H1 (cell line): ENCODE measurements around the gene GRM4. TPM values are rescaled to one million over a fixed set of nuclear protein-coding genes. Genes with fewer than 3 reads are reported as not detected.

ENCODE experiments used
- CTCF ChIA-PET: fragments of 300-600 bp; sonication (Branson Sonifier 250); formaldehyde crosslinking; loops from one replicate; lab custom pipeline; 2021; ENCODE audit not compliant: partially characterized antibody; lab: Charles Lee
- POLR2A ChIA-PET: fragments of 300-600 bp; sonication (Branson Sonifier 250); formaldehyde crosslinking; loops from one replicate; lab custom pipeline; 2021; ENCODE audit warnings: inconsistent platforms; ENCODE audit not compliant: partially characterized antibody; lab: Charles Lee
- DNase-seq, 2 experiments: peaks; one replicate each; pipeline versions ENCODE4 v3.0.0 to v3.0.0-alpha.2; 2010 to 2022; ENCODE audit warnings: low spot score in 2 of 2, low read depth in 1 of 2, mixed read lengths in 1 of 2
- FAIRE-seq: peaks from 2 replicates; lab custom pipeline; 2011; peaks lifted over from hg19 to GRCh38; lab: Jason Lieb, UNC
- H2AFZ ChIP-seq: 2 replicates; pipeline ENCODE4 v1.8.1; 2012; ENCODE audit warnings: low read length, inconsistent platforms
- H2AK5ac ChIP-seq: 2 replicates; pipeline ENCODE4 v1.6.1; 2013; ENCODE audit warnings: low read depth, low read length
- H2BK120ac ChIP-seq: replicated peaks from 2 replicates; pipeline ENCODE3; 2013; ENCODE audit warnings: low read depth, low read length, inconsistent platforms
- H2BK12ac ChIP-seq: 2 replicates; pipeline ENCODE4 v1.6.1; 2013; ENCODE audit warnings: low read depth, low read length
- H2BK15ac ChIP-seq: 2 replicates; pipeline ENCODE4 v1.6.1; 2013; ENCODE audit warnings: low read length
- H2BK20ac ChIP-seq: 2 replicates; pipeline ENCODE4 v1.6.1; 2013; ENCODE audit warnings: low read length
- H2BK5ac ChIP-seq: 2 replicates; pipeline ENCODE4 v1.6.1; 2013; ENCODE audit warnings: low read depth, low read length
- H3K14ac ChIP-seq: 2 replicates; pipeline ENCODE4 v1.6.1; 2013; ENCODE audit warnings: inconsistent platforms; ENCODE audit not compliant: insufficient read length
- H3K18ac ChIP-seq: 2 replicates; pipeline ENCODE4 v1.6.1; 2013; ENCODE audit warnings: low read length; ENCODE audit errors: extremely low read depth
- H3K23ac ChIP-seq: 2 replicates; pipeline ENCODE4 v1.6.1; 2013; ENCODE audit warnings: inconsistent platforms; ENCODE audit not compliant: insufficient read length
- H3K23me2 ChIP-seq: 2 replicates; pipeline ENCODE4 v1.6.1; 2013; ENCODE audit warnings: low read depth, low read length
- H3K27ac ChIP-seq: 2 replicates; pipeline ENCODE4 v1.6.1; 2011; ENCODE audit warnings: low read depth, low read length, inconsistent platforms
- H3K27me3 ChIP-seq, 4 experiments: replicated peaks in 1 of 4; 1 replicate in 1 of 4; 2 replicates in 3 of 4; pipeline versions ENCODE4 v1.6.1 to v1.8.1; 2011 to 2013; ENCODE audit warnings: low read length in 3 of 4, mild to moderate bottlenecking in 3 of 4, inconsistent platforms in 2 of 4, mixed read lengths in 2 of 4, moderate library complexity in 1 of 4; ENCODE audit not compliant: control insufficient read depth in 3 of 4, insufficient read depth in 3 of 4; ENCODE audit errors: extremely low read depth in 1 of 4
- H3K36me3 ChIP-seq, 4 experiments: 2 replicates each; pipeline versions ENCODE4 v1.6.1 to v1.8.1; 2011 to 2013; ENCODE audit warnings: mild to moderate bottlenecking in 4 of 4, low read length in 3 of 4, moderate library complexity in 2 of 4, control low read depth in 1 of 4, inconsistent platforms in 1 of 4; ENCODE audit not compliant: insufficient read depth in 4 of 4, control insufficient read depth in 2 of 4
- H3K4ac ChIP-seq: replicated peaks from 2 replicates; pipeline ENCODE3; 2013; ENCODE audit warnings: low read length, low read depth, mixed read lengths, inconsistent platforms; ENCODE audit not compliant: insufficient read length
- H3K4me1 ChIP-seq, 4 experiments: replicated peaks in 1 of 4; 1 replicate in 1 of 4; 2 replicates in 3 of 4; pipeline versions ENCODE4 v1.6.1 to v1.8.1; 2011 to 2013; ENCODE audit warnings: low read length in 3 of 4, inconsistent platforms in 2 of 4, mixed read lengths in 1 of 4; ENCODE audit not compliant: insufficient read depth in 4 of 4, control insufficient read depth in 3 of 4
- H3K4me2 ChIP-seq, 2 experiments: 2 replicates each; pipeline versions ENCODE4 v1.6.1 to v1.8.1; 2011 to 2013; ENCODE audit warnings: low read depth in 2 of 2, low read length in 2 of 2, control low read depth in 1 of 2, inconsistent platforms in 1 of 2, mild to moderate bottlenecking in 1 of 2; ENCODE audit not compliant: insufficient read depth in 1 of 2
- H3K4me3 ChIP-seq, 4 experiments: fragments of 200-600, 300-600 bp in 1 of 4; sonication (generic), shearing (Covaris generic), sonication (Bioruptor Twin) in 1 of 4; 2 replicates each; pipeline versions ENCODE4 v1.5.1 to v1.8.1; 2011 to 2016; ENCODE audit warnings: low read length in 4 of 4, low read depth in 3 of 4, control low read depth in 2 of 4, inconsistent platforms in 2 of 4, mild to moderate bottlenecking in 2 of 4, mixed read lengths in 1 of 4, moderate library complexity in 1 of 4; ENCODE audit not compliant: insufficient read depth in 2 of 4; ENCODE audit errors: extremely low read depth in 1 of 4
- H3K56ac ChIP-seq: replicated peaks from 2 replicates; pipeline ENCODE3; 2013; ENCODE audit warnings: low read depth, mild to moderate bottlenecking, mixed read lengths, low read length, inconsistent platforms; ENCODE audit not compliant: insufficient read length
- H3K79me1 ChIP-seq: 2 replicates; pipeline ENCODE4 v1.6.1; 2013; ENCODE audit warnings: low read depth, low read length, control low read depth
- H3K79me2 ChIP-seq, 2 experiments: 2 replicates each; pipeline versions ENCODE4 v1.6.1 to v1.8.1; 2012 to 2013; ENCODE audit warnings: low read length in 2 of 2, mild to moderate bottlenecking in 2 of 2, inconsistent platforms in 1 of 2; ENCODE audit not compliant: insufficient read depth in 2 of 2, control insufficient read depth in 1 of 2
- H3K9ac ChIP-seq, 4 experiments: replicated peaks in 1 of 4; 1 replicate in 1 of 4; 2 replicates in 3 of 4; pipeline versions ENCODE4 v1.6.1 to v1.8.1; 2011 to 2013; ENCODE audit warnings: low read depth in 3 of 4, low read length in 3 of 4, control low read depth in 2 of 4, mild to moderate bottlenecking in 2 of 4, moderate library complexity in 2 of 4, inconsistent platforms in 1 of 4; ENCODE audit errors: extremely low read depth in 1 of 4
- H3K9me3 ChIP-seq, 2 experiments: 2 replicates each; pipeline versions ENCODE4 v1.6.1 to v1.8.1; 2012 to 2013; ENCODE audit warnings: mild to moderate bottlenecking in 2 of 2, moderate library complexity in 2 of 2, control low read depth in 1 of 2, inconsistent platforms in 1 of 2, low read depth in 1 of 2, low read length in 1 of 2, mixed read lengths in 1 of 2; ENCODE audit not compliant: insufficient read depth in 2 of 2
- H4K20me1 ChIP-seq, 2 experiments: replicated peaks in 1 of 2; 2 replicates each; pipeline versions ENCODE3 to v1.8.1; 2011 to 2013; ENCODE audit warnings: inconsistent platforms in 2 of 2, low read length in 2 of 2, mild to moderate bottlenecking in 1 of 2; ENCODE audit not compliant: insufficient read depth in 2 of 2, control insufficient read depth in 1 of 2
- H4K5ac ChIP-seq: 2 replicates; pipeline ENCODE4 v1.6.1; 2013; ENCODE audit warnings: low read length, low read depth, mixed read lengths, inconsistent platforms; ENCODE audit not compliant: insufficient read length
- H4K8ac ChIP-seq: 2 replicates; pipeline ENCODE4 v1.8.0; 2013; ENCODE audit warnings: mild to moderate bottlenecking, moderate library complexity, low read length, inconsistent platforms; ENCODE audit not compliant: insufficient read depth; ENCODE audit errors: extremely low read depth
- H4K91ac ChIP-seq: replicated peaks from 2 replicates; pipeline ENCODE3; 2013; ENCODE audit warnings: low read length, mixed read lengths, inconsistent platforms; ENCODE audit not compliant: insufficient read length
- ATF3 ChIP-seq: IDR thresholded peaks from 2 replicates; pipeline ENCODE4 v1.6.1; 2011; ENCODE audit warnings: low read depth, mild to moderate bottlenecking, low read length; ENCODE audit not compliant: insufficient read depth
- CBX5 ChIP-seq: fragments of 300-800, 300-1000 bp; sonication (generic); IDR thresholded peaks from 2 replicates; pipeline ENCODE4 v1.7.1; 2016; ENCODE audit warnings: antibody characterized with exemption, low read length, low read depth
- CBX8 ChIP-seq: fragments of 300-800, 300-1000 bp; sonication (generic); IDR thresholded peaks from 2 replicates; pipeline ENCODE4 v1.7.1; 2016; ENCODE audit warnings: low read depth, low read length, borderline replicate concordance
- CHD2 ChIP-seq: IDR thresholded peaks from 2 replicates; pipeline ENCODE4 v1.6.1; 2012; ENCODE audit warnings: low read length, improper control_type of control experiment
- CREB1 ChIP-seq: IDR thresholded peaks from 2 replicates; pipeline ENCODE4 v1.6.1; 2012; ENCODE audit warnings: inconsistent platforms
- JUN ChIP-seq: IDR thresholded peaks from 2 replicates; pipeline ENCODE4 v1.6.1; 2011; ENCODE audit warnings: low read depth, mild to moderate bottlenecking, improper control_type of control experiment, low read length
- POLR2A ChIP-seq, 2 experiments: IDR thresholded peaks; 1 replicate in 1 of 2; 2 replicates in 1 of 2; pipeline ENCODE4 v1.6.1; 2011; ENCODE audit warnings: low read depth in 2 of 2, low read length in 2 of 2, mild to moderate bottlenecking in 2 of 2; ENCODE audit errors: control extremely low read depth in 1 of 2
- RFX5 ChIP-seq: IDR thresholded peaks from 2 replicates; pipeline ENCODE4 v1.6.1; 2011; ENCODE audit warnings: low read depth, low read length, improper control_type of control experiment, borderline replicate concordance
- SP1 ChIP-seq: IDR thresholded peaks from 2 replicates; pipeline ENCODE4 v1.6.1; 2011; ENCODE audit warnings: low read depth, low read length
- SP2 ChIP-seq: IDR thresholded peaks from 2 replicates; pipeline ENCODE4 v1.6.1; 2012; ENCODE audit warnings: mild to moderate bottlenecking, low read length, inconsistent platforms
- SRF ChIP-seq: IDR thresholded peaks from 2 replicates; pipeline ENCODE4 v1.6.1; 2011; ENCODE audit warnings: mild to moderate bottlenecking, low read depth, low read length, moderate library complexity
- WGBS, 2 experiments: shearing (Covaris generic) in 1 of 2; methylation state at CpG; one replicate each; pipeline versions ENCODE4 v1.1.6 to v1.1.7; 2013 to 2015; ENCODE audit warnings: low lambda C conversion rate in 2 of 2, mixed read lengths in 2 of 2, inconsistent platforms in 1 of 2, low coverage in 1 of 2, missing lambda C conversion rate in 1 of 2; ENCODE audit not compliant: insufficient replicate concordance in 2 of 2, insufficient coverage in 1 of 2, insufficient read length in 1 of 2; ENCODE audit errors: extremely low coverage in 1 of 2, missing lambda C conversion rate in 1 of 2; 5-methylcytosine and 5-hydroxymethylcytosine counted together
- polyA plus RNA-seq, 7 experiments: library from polyadenylated mRNA; depleted of rRNA in 3 of 7; stranded (reverse) in 5 of 7; unstranded in 2 of 7; fragments of >200 nt in 5 of 7; fragments of 200-250 nt in 2 of 7; gene quantifications; 1 replicate in 5 of 7; 2 replicates in 1 of 7; 4 replicates in 1 of 7; pipeline versions ENCODE4 v1.2.1 to v1.2.3, GENCODE V29; 2011 to 2013; ENCODE audit warnings: missing spikeins in 2 of 7, mixed read lengths in 2 of 7
- total RNA-seq: library from RNA; stranded (reverse); fragmentation: NEBNext Ultra II Directional; extraction: Animal tissue kit (Norgen Biotek cat#: 25700); gene quantifications from 2 replicates; pipeline ENCODE4 v1.2.1, GENCODE V29; 2021

GRM4 gene
- total and polyA plus RNA-seq, 2 of the 8 experiments (the other 6 are each of a cell fraction or from before 2014, with no cell fraction given): 19.6 to 21.5 TPM

GRCh38 chr6:34146801-34147592 is 1.1 kb upstream of the GRM4 start:
- no peak overlapping the region; the same call in 1 of the 2 replicates for H2AK5ac ChIP-seq
- H3K27me3 ChIP-seq: peaks cover 0 to 51% (median 37%) of the 10 kb centered on the region in 4 experiments; a peak in 6 of 7 replicates
- no peaks in the 10 kb centered on the region for H3K9me3 ChIP-seq
- no peak overlapping the region for H4K8ac ChIP-seq
- peak overlapping the region; percentile 49; the same call in 1 of the 2 replicates for H2BK15ac ChIP-seq
- no peak overlapping the region; a peak in 1 of 4 replicates for H3K4me2 ChIP-seq
- POLR2A ChIA-PET: interaction anchor here (1.2 to 3.4 kb wide), 4 partner anchors 8 to 90 kb away, joined by 3 to 23 read pairs (median 10); partner anchors contain the start of gene HMGA1
- peaks cover 22% of the 10 kb centered on the region; the same call in 1 of the 2 replicates for H3K23me2 ChIP-seq
- H3K4me1 ChIP-seq: peaks cover 21 to 66% (median 47%) of the 10 kb centered on the region in 4 experiments
- H4K5ac ChIP-seq: no peak overlapping the region
- no peaks in the 10 kb centered on the region for H3K79me1 ChIP-seq
- peak; percentile 60 for FAIRE-seq
- peak overlapping the region; percentile 77; the same call in 1 of the 2 replicates for H2BK5ac ChIP-seq
- H4K91ac ChIP-seq: no peak overlapping the region
- no peak overlapping the region for H2BK120ac ChIP-seq
- H3K27ac ChIP-seq: no peak overlapping the region
- H3K4me3 ChIP-seq: no peak overlapping the region
- H3K56ac ChIP-seq: no peak overlapping the region
- H2AFZ ChIP-seq: no peak overlapping the region
- H2BK20ac ChIP-seq: peak overlapping the region; percentile 82; the same call in 1 of the 2 replicates
- peaks cover 2% of the 10 kb centered on the region in 2 experiments for H4K20me1 ChIP-seq
- 80% methylated on average over 10 of the region's 10 CpGs; no CpG with 5 or more reads in 1 of the 2 experiments for WGBS, 2 experiments
- peak overlapping the region; percentile 86; the same call in 1 of the 2 replicates for H3K18ac ChIP-seq
- no peak overlapping the region for H3K14ac ChIP-seq
- CTCF ChIA-PET: interaction anchor here (0.8 to 11.8 kb wide), 14 partner anchors 13 to 379 kb away, joined by 3 to 128 read pairs (median 4); no protein-coding TSS in a partner anchor
- peak overlapping the region; percentile 5; the same call in 1 of the 2 replicates for H2BK12ac ChIP-seq
- H3K9ac ChIP-seq: no peak overlapping the region
- H3K23ac ChIP-seq: no peak overlapping the region
- DNase-seq: peak in 1 of 2 experiments; percentile 38
- H3K4ac ChIP-seq: no peak overlapping the region
- H3K79me2 ChIP-seq: no peaks in the 10 kb centered on the region
- H3K36me3 ChIP-seq: no peaks in the 10 kb centered on the region
- TF ChIP-seq JUN (no peak), CHD2 (no peak), POLR2A (IDR thresholded peaks at IDR 0.05; ENCODE audit: control extremely low read depth in 1 of 2, low read depth in 2 of 2, low read length in 2 of 2) (no peak), SRF (no peak), CREB1 (no peak), ATF3 (no peak), CBX8 (no peak), RFX5 (no peak), SP2 (no peak), CBX5 (no peak), SP1 (no peak)
